Body of pancreas (tissue), 4 donors: ENCODE measurements around the gene UMODL1. TPM values are rescaled to one million over a fixed set of nuclear protein-coding genes. Genes with fewer than 3 reads are reported as not detected.

Experiments used
- ATAC-seq: fragments of 150-250 bp; one replicate; pipeline ENCODE4 v1.9.1; 2016
- DNase-seq, 4 donors: peaks; one replicate each; pipeline ENCODE4 v3.0.0-alpha.2; 2019
- H3K27ac ChIP-seq, 4 donors: fragments of 200-600 bp; sonication (generic); 1 replicate in 3 of 4; 2 replicates in 1 of 4; pipeline versions ENCODE4 v1.5.1 to v1.6.1; 2016 to 2019; ENCODE audit warnings: mild to moderate bottlenecking in 1 of 4, mixed read lengths in 1 of 4, moderate library complexity in 1 of 4
- H3K27me3 ChIP-seq, 2 donors: fragments of 200-600 bp; sonication (generic); one replicate each; pipeline ENCODE4 v1.6.0; 2016; ENCODE audit warnings: mild to moderate bottlenecking in 1 of 2
- H3K36me3 ChIP-seq, 2 donors: fragments of 200-600 bp; sonication (generic); replicated peaks in 1 of 2; 2 replicates each; pipeline ENCODE4 v1.5.1; 2016; ENCODE audit warnings: low read depth in 2 of 2; ENCODE audit not compliant: insufficient read depth in 1 of 2
- H3K4me1 ChIP-seq: fragments of 200-600 bp; sonication (generic); one replicate; pipeline ENCODE4 v1.6.0; 2016
- H3K4me3 ChIP-seq, 2 donors: fragments of 200-600 bp; sonication (generic); 1 replicate in 1 of 2; 2 replicates in 1 of 2; pipeline ENCODE4 v1.5.1; 2016 to 2019
- H3K9me3 ChIP-seq, 3 donors: fragments of 200-600 bp; sonication (generic); 1 replicate in 2 of 3; 2 replicates in 1 of 3; pipeline ENCODE4 v1.5.1; 2016
- CTCF ChIP-seq, 7 experiments: fragments of 450-650 bp in 4 of 7; fragments of 200-600 bp in 3 of 7; sonication (generic) in 3 of 7; IDR thresholded peaks; one replicate each; pipeline ENCODE4 v1.5.1; 2016 to 2019; ENCODE audit warnings: antibody characterized with exemption in 7 of 7
- POLR2A ChIP-seq, 3 donors: fragments of 450-650 bp; IDR thresholded peaks; one replicate each; pipeline ENCODE4 v1.6.1; 2016; ENCODE audit warnings: antibody characterized with exemption in 3 of 3, mild to moderate bottlenecking in 2 of 3
- WGBS, 2 donors: methylation state at CpG; one replicate each; pipeline ENCODE4 v1.1.5; 2017; 5-methylcytosine and 5-hydroxymethylcytosine counted together
- intact Hi-C: fragments of 100-400 bp; cut with DNase I; formaldehyde crosslinking; loops from one replicate; pipeline ENCODE4 v1.15.1; 2023
- total RNA-seq, 2 donors: library from RNA; depleted of rRNA; stranded (reverse); fragments of >200 nt; gene quantifications; one replicate each; pipeline ENCODE4 v1.1.0, GENCODE V29; 2016

UMODL1 gene
- total RNA-seq, 2 donors from 2014 or later: not detected

GRCh38 chr21:42142141-42142540 is 71.0 kb downstream of the UMODL1 start:
- H3K4me3 ChIP-seq: no peak overlapping the region
- TF ChIP-seq CTCF (IDR thresholded peaks at IDR 0.05) (no peak), POLR2A (IDR thresholded peaks at IDR 0.05) (no peak)
- no peaks in the 10 kb centered on the region for H3K27me3 ChIP-seq
- ATAC-seq (no peak), DNase-seq (no peak)
- intact Hi-C loops: loop anchor here (10.0 kb wide), 1 partner anchor 303 kb away; no protein-coding TSS in a partner anchor
- WGBS, 2 donors: 58 to 62% methylated on average over 13 to 15 of the region's 18 CpGs
- H3K27ac ChIP-seq: no peak overlapping the region
- peaks cover 3% of the 10 kb centered on the region for H3K4me1 ChIP-seq
- no peaks in the 10 kb centered on the region for H3K9me3 ChIP-seq
- no peaks in the 10 kb centered on the region for H3K36me3 ChIP-seq

DNA sequence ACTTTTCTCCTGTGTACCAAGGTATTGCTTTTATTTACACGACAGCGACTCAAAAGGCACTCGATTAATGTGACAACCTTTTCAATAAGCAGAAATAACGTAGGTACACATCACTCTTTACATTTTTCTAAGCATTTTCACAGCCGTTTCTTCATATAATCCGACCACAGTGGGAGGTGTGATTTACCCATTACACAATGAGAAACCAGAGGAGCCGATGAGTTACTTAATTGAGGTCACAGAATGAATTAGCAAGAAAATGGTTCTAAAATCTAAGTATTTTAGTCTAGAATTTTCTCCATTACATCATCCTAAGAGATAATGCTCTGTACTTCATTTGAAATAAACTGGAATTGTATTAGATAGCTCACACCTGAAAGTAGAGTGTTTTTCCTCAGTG is 71.5 kb downstream of the UMODL1 start:
- Histone ChIP-seq H3K9me3 (no peaks in the 10 kb centered on the region), H3K4me3 (no peak overlapping the region), H3K4me1 (peaks cover 3% of the 10 kb centered on the region), H3K27ac (no peak overlapping the region), H3K27me3 (no peaks in the 10 kb centered on the region), H3K36me3 (no peaks in the 10 kb centered on the region)
- TF ChIP-seq POLR2A (IDR thresholded peaks at IDR 0.05): no peak
- no peak for TF ChIP-seq CTCF (IDR thresholded peaks at IDR 0.05)
- no peak for ATAC-seq
- WGBS, 2 donors: 57 to 58% methylated on average over 7 of the region's 7 CpGs
- intact Hi-C loops: loop anchor here (10.0 kb wide), 1 partner anchor 302 kb away; no protein-coding TSS in a partner anchor
- DNase-seq: no peak

- DNase-seq (no peak), ATAC-seq (no peak)
- no peaks in the 10 kb centered on the region for H3K36me3 ChIP-seq
- H3K4me1 ChIP-seq: peaks cover 3% of the 10 kb centered on the region
- TF ChIP-seq CTCF (IDR thresholded peaks at IDR 0.05): no peak
- TF ChIP-seq POLR2A (IDR thresholded peaks at IDR 0.05): no peak
- H3K4me3 ChIP-seq: no peak overlapping the region
- no peaks in the 10 kb centered on the region for H3K27me3 ChIP-seq
- intact Hi-C loops: loop anchor here (10.0 kb wide), 1 partner anchor 302 kb away; no protein-coding TSS in a partner anchor
- H3K27ac ChIP-seq: no peak overlapping the region
- WGBS, 2 donors: 64 to 71% methylated on average over 7 of the region's 7 CpGs
- H3K9me3 ChIP-seq: no peaks in the 10 kb centered on the region
These were observed 72.0 kb downstream of the UMODL1 start for GRCh38 chr21:42143111-42143510.

GRCh38 chr21:42144221-42144620 is 73.1 kb downstream of the UMODL1 start:
- 74 to 83% methylated on average over 3 of the region's 3 CpGs for WGBS, 2 donors
- no peak for TF ChIP-seq CTCF (IDR thresholded peaks at IDR 0.05)
- no peak for TF ChIP-seq POLR2A (IDR thresholded peaks at IDR 0.05)
- no peak overlapping the region for H3K27ac ChIP-seq
- ATAC-seq (no peak), DNase-seq (no peak)
- intact Hi-C loops: loop anchor here (10.0 kb wide), 1 partner anchor 301 kb away; no protein-coding TSS in a partner anchor
- no peaks in the 10 kb centered on the region for H3K27me3 ChIP-seq
- no peak overlapping the region for H3K4me3 ChIP-seq
- H3K36me3 ChIP-seq: no peaks in the 10 kb centered on the region
- peaks cover 3% of the 10 kb centered on the region for H3K4me1 ChIP-seq
- H3K9me3 ChIP-seq: no peaks in the 10 kb centered on the region
